Heart left ventricle (tissue), 13 donors: ENCODE results near the gene SLC44A5.

Source experiments
- CTCF ChIP-seq, 12 donors: fragments of 200-600 bp; sonication (generic) in 4 of 12; IDR thresholded peaks; one replicate each; pipeline versions ENCODE4 v1.5.0 to v1.8.0; 2018 to 2022; ENCODE audit warnings: antibody characterized with exemption in 12 of 12, mild to moderate bottlenecking in 5 of 12
- POLR2A ChIP-seq, 2 donors: fragments of 450-650 bp; IDR thresholded peaks; one replicate each; pipeline ENCODE4 v1.6.1; 2017; ENCODE audit warnings: antibody characterized with exemption in 2 of 2, mild to moderate bottlenecking in 2 of 2, moderate library complexity in 2 of 2
- donor health status: ischemic (EF 13 %, LVEDD 7.1; RV severe dilation, severe dysfunction).
- donor health status: DM: no; HTN: yes; CAD: no.
- donor health status: DM: no; HTN: no; CAD: no.
- donor health status: ischemic (EF 25% LVEDD 6.9; RV normal size, moderate dysfunction).
- donor health status: ischemic (EF 25% LVEDD 5.7; RV mildly dilated, moderate dysfunction).
- donor health status: ischemic (EF 35%, LVEDD 5.7; RV mildly dilated, moderate dysfunction).
- donor health status: nonischemic (EF 11% LVEDD 7.7; RV severe dilation, severe dysfunction).
- donor health status: DM: yes; HTN: yes; CAD: no.
- donor health status: PGD.
- donor health status: ischemic (EF 29% LVEDD 5.4; RV normal size, mild dysfunction).
- donor health status: nonischemic (EF 23%, LVEDD 6.1; RV moderate dilation, normal function).

DNA sequence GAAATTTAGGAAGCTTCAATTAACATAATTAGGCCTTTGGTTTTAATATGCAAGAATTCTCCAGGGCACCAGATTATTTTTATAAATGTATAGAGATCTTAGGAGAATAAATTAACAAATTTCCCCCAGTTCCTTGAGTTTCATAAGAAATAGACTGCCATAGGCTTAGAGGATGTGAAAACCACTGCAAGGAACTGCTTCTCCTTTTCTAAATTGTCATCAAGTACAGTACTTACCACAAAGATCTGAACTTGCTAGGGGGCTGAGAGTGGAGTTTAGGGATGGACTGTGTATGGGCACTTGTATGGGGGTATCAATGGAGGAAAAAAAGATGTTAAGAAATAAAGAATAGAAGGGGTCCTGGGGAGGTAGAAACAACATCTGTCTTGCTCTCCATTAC is 445.6 kb downstream of the SLC44A5 start:
- TF ChIP-seq CTCF (IDR thresholded peaks at IDR 0.05): no peak
- no peak for TF ChIP-seq POLR2A (IDR thresholded peaks at IDR 0.05)
